H9 (cell line): ENCODE results near the gene MAP1S. TPM values are rescaled to one million over a fixed set of nuclear protein-coding genes. Genes with fewer than 3 reads are reported as not detected.

Source experiments
- DNase-seq: peaks from one replicate; pipeline ENCODE4 v3.0.0-alpha.2; 2017
- H2AFZ ChIP-seq: one replicate; pipeline ENCODE4 v1.6.1; 2013; ENCODE audit warnings: mild to moderate bottlenecking, low read length, control low read depth, moderate library complexity
- H2AK5ac ChIP-seq: 2 replicates; pipeline ENCODE4 v1.6.1; 2013; ENCODE audit warnings: low read length, control low read depth, mixed read lengths; ENCODE audit not compliant: insufficient read length
- H2BK120ac ChIP-seq: one replicate; pipeline ENCODE4 v1.6.1; 2013; ENCODE audit warnings: low read depth, mild to moderate bottlenecking, low read length, control low read depth, inconsistent platforms; ENCODE audit not compliant: poor library complexity, severe bottlenecking
- H2BK12ac ChIP-seq: 2 replicates; pipeline ENCODE4 v1.6.1; 2013; ENCODE audit warnings: low read length, control low read depth, mixed read lengths, low read depth; ENCODE audit not compliant: insufficient read length
- H2BK15ac ChIP-seq: 2 replicates; pipeline ENCODE4 v1.6.1; 2013; ENCODE audit warnings: low read depth, low read length, control low read depth
- H2BK20ac ChIP-seq: one replicate; pipeline ENCODE4 v1.6.1; 2013; ENCODE audit warnings: low read depth, mild to moderate bottlenecking, low read length, control low read depth, inconsistent platforms; ENCODE audit not compliant: poor library complexity, severe bottlenecking
- H2BK5ac ChIP-seq: 2 replicates; pipeline ENCODE4 v1.6.1; 2013; ENCODE audit warnings: low read length, control low read depth, mixed read lengths; ENCODE audit not compliant: insufficient read length
- H3K14ac ChIP-seq: 2 replicates; pipeline ENCODE4 v1.6.1; 2013; ENCODE audit warnings: low read length, control low read depth; ENCODE audit not compliant: insufficient read depth
- H3K18ac ChIP-seq: 2 replicates; pipeline ENCODE4 v1.6.1; 2013; ENCODE audit warnings: low read depth, mild to moderate bottlenecking, mixed read lengths, low read length, control low read depth; ENCODE audit not compliant: insufficient read length
- H3K23ac ChIP-seq: 2 replicates; pipeline ENCODE4 v1.6.1; 2013; ENCODE audit warnings: low read length, control low read depth, mixed read lengths, low read depth; ENCODE audit not compliant: insufficient read length
- H3K23me2 ChIP-seq: 2 replicates; pipeline ENCODE4 v1.6.1; 2013; ENCODE audit warnings: low read depth, mild to moderate bottlenecking, mixed read lengths, low read length, control low read depth; ENCODE audit not compliant: insufficient read length, poor library complexity, severe bottlenecking
- H3K27ac ChIP-seq: 2 replicates; pipeline ENCODE4 v1.5.1; 2013; ENCODE audit warnings: low read length, control low read depth, mixed read lengths, low read depth; ENCODE audit not compliant: insufficient read length
- H3K27me3 ChIP-seq: 2 replicates; pipeline ENCODE4 v1.6.1; 2013; ENCODE audit warnings: low read length, control low read depth, inconsistent platforms; ENCODE audit not compliant: insufficient read depth
- H3K4ac ChIP-seq: 2 replicates; pipeline ENCODE4 v1.6.1; 2013; ENCODE audit warnings: low read depth, mild to moderate bottlenecking, control low read depth, inconsistent platforms, low read length, moderate library complexity
- H3K4me1 ChIP-seq: 2 replicates; pipeline ENCODE4 v1.6.1; 2013; ENCODE audit warnings: low read length, control low read depth, inconsistent platforms; ENCODE audit not compliant: insufficient read depth
- H3K4me2 ChIP-seq: 2 replicates; pipeline ENCODE4 v1.6.1; 2013; ENCODE audit warnings: low read length, control low read depth, mixed read lengths; ENCODE audit not compliant: insufficient read length, insufficient read depth
- H3K56ac ChIP-seq: 2 replicates; pipeline ENCODE4 v1.6.1; 2013; ENCODE audit warnings: low read depth, mild to moderate bottlenecking, mixed read lengths, low read length, control low read depth; ENCODE audit not compliant: insufficient read length
- H3K79me1 ChIP-seq: 2 replicates; pipeline ENCODE4 v1.6.1; 2013; ENCODE audit warnings: low read depth, mild to moderate bottlenecking, moderate library complexity, low read length, control low read depth, inconsistent platforms; ENCODE audit not compliant: insufficient read depth, poor library complexity, severe bottlenecking
- H3K79me2 ChIP-seq: 2 replicates; pipeline ENCODE4 v1.6.1; 2013; ENCODE audit warnings: low read length, control low read depth, inconsistent platforms; ENCODE audit not compliant: insufficient read depth
- H3K9ac ChIP-seq: 2 replicates; pipeline ENCODE4 v1.6.1; 2013; ENCODE audit warnings: low read length, control low read depth, mixed read lengths; ENCODE audit not compliant: insufficient read length; ENCODE audit errors: extremely low read depth
- H3K9me3 ChIP-seq: one replicate; pipeline ENCODE4 v1.6.1; 2013; ENCODE audit warnings: low read depth, low read length, inconsistent platforms; ENCODE audit not compliant: control insufficient read depth
- H3T11ph ChIP-seq: one replicate; pipeline ENCODE4 v1.6.1; 2013; ENCODE audit warnings: mild to moderate bottlenecking, low read length, control low read depth, inconsistent platforms
- H4K20me1 ChIP-seq: one replicate; pipeline ENCODE4 v1.6.1; 2013; ENCODE audit not compliant: control insufficient read depth, insufficient read length, insufficient read depth
- H4K5ac ChIP-seq: 2 replicates; pipeline ENCODE4 v1.6.1; 2013; ENCODE audit warnings: low read depth, mild to moderate bottlenecking, mixed read lengths, low read length, control low read depth; ENCODE audit not compliant: insufficient read length
- H4K8ac ChIP-seq: replicated peaks from 2 replicates; pipeline ENCODE4 v1.6.1; 2013; ENCODE audit warnings: low read length, control low read depth, mixed read lengths, low read depth; ENCODE audit not compliant: insufficient read length
- H4K91ac ChIP-seq: 2 replicates; pipeline ENCODE4 v1.6.1; 2013; ENCODE audit warnings: low read depth, mild to moderate bottlenecking, moderate library complexity, mixed read lengths, low read length, control low read depth; ENCODE audit not compliant: insufficient read length
- H3K27ac Mint-ChIP-seq, 3 experiments: 2 replicates in 2 of 3; 3 replicates in 1 of 3; pipeline ENCODE4 v1.8.0; 2020 to 2021; ENCODE audit warnings: mixed read lengths in 3 of 3, mild to moderate bottlenecking in 1 of 3, moderate library complexity in 1 of 3
- H3K27me3 Mint-ChIP-seq: 2 replicates; pipeline ENCODE4 v1.8.0; 2021; ENCODE audit warnings: low read depth, mild to moderate bottlenecking, moderate library complexity, mixed read lengths
- H3K36me3 Mint-ChIP-seq, 3 experiments: 2 replicates in 2 of 3; 3 replicates in 1 of 3; pipeline ENCODE4 v1.8.0; 2020 to 2021; ENCODE audit warnings: low read depth in 3 of 3, mixed read lengths in 3 of 3; ENCODE audit not compliant: insufficient read depth in 1 of 3
- H3K4me1 Mint-ChIP-seq, 2 experiments: 2 replicates each; pipeline ENCODE4 v1.8.0; 2020; ENCODE audit warnings: mixed read lengths in 2 of 2
- H3K4me3 Mint-ChIP-seq, 2 experiments: 2 replicates in 1 of 2; 3 replicates in 1 of 2; pipeline ENCODE4 v1.8.0; 2020 to 2021; ENCODE audit warnings: mild to moderate bottlenecking in 2 of 2, mixed read lengths in 2 of 2, moderate library complexity in 1 of 2
- H3K9me3 Mint-ChIP-seq, 2 experiments: 2 replicates in 1 of 2; 3 replicates in 1 of 2; pipeline ENCODE4 v1.8.0; 2020; ENCODE audit warnings: mild to moderate bottlenecking in 2 of 2, mixed read lengths in 2 of 2, moderate library complexity in 1 of 2
- WGBS: extraction: QIAGEN DNeasy Blood & Tissue Kit; methylation state at CpG from one replicate; pipeline ENCODE4 v1.1.7; 2013; ENCODE audit warnings: missing lambda C conversion rate, low lambda C conversion rate, mixed read lengths; ENCODE audit not compliant: insufficient read length; ENCODE audit errors: extremely low coverage; 5-methylcytosine and 5-hydroxymethylcytosine counted together
- total RNA-seq: library from RNA; stranded (reverse); gene quantifications from 2 replicates; pipeline ENCODE4 v1.2.1, GENCODE V29; 2021
- TF ChIP-seq, protein P1 (sequence below): fragments of 200-600 bp; sonication (generic); conservative IDR thresholded peaks from 3 replicates; pipeline ENCODE4 v1.8.0; 2021; ENCODE audit warnings: antibody characterized with exemption, mild to moderate bottlenecking

MAP1S gene
- total RNA-seq, 1 experiment from 2014 or later, result 160 TPM

DNA sequence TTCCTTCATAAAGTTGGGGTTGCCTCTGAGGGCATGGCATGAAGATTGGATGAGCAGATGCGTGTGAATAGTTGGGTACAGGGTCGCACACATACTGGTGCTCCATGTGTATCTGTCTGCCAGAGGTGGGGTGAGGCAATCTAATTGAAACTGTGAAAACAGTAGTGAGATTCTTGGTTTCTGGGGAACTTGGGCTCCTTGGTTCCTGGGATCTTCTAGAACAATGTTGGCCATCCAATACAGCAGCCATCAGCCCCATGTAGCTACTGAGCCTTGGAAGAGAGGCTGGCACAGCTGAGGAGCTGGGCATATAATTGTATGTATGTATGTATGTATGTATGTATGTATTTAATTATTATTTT is 32.6 kb downstream of the MAP1S start:
- no peak overlapping the region for H2BK12ac ChIP-seq
- no peak overlapping the region for H2BK15ac ChIP-seq
- no peak overlapping the region for H3K23ac ChIP-seq
- Mint-ChIP-seq H3K27me3 (no peaks in the 10 kb centered on the region; the same call in 1 of the 2 replicates), H3K4me3 (no peak overlapping the region), H3K27ac (no peak overlapping the region; a peak in 1 of 7 replicates), H3K9me3 (no peaks in the 10 kb centered on the region), H3K36me3 (peaks cover 0 to 3% (median 0%) of the 10 kb centered on the region in 3 experiments; a peak in 2 of 7 replicates), H3K4me1 (peaks cover 8 to 44% of the 10 kb centered on the region in 2 experiments)
- WGBS, result no CpG with 5 or more reads among the region's 2 CpGs
- H3K56ac ChIP-seq, result no peak overlapping the region
- H3K9ac ChIP-seq, result no peak overlapping the region
- no peak overlapping the region for H2AFZ ChIP-seq
- no peak overlapping the region for H3K18ac ChIP-seq
- no peak overlapping the region for H3K27ac ChIP-seq
- TF ChIP-seq, protein P1, sequence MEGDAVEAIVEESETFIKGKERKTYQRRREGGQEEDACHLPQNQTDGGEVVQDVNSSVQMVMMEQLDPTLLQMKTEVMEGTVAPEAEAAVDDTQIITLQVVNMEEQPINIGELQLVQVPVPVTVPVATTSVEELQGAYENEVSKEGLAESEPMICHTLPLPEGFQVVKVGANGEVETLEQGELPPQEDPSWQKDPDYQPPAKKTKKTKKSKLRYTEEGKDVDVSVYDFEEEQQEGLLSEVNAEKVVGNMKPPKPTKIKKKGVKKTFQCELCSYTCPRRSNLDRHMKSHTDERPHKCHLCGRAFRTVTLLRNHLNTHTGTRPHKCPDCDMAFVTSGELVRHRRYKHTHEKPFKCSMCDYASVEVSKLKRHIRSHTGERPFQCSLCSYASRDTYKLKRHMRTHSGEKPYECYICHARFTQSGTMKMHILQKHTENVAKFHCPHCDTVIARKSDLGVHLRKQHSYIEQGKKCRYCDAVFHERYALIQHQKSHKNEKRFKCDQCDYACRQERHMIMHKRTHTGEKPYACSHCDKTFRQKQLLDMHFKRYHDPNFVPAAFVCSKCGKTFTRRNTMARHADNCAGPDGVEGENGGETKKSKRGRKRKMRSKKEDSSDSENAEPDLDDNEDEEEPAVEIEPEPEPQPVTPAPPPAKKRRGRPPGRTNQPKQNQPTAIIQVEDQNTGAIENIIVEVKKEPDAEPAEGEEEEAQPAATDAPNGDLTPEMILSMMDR, result no peak
- H3K79me1 ChIP-seq, result no peaks in the 10 kb centered on the region
- DNase-seq, result no peak
- H3K4ac ChIP-seq, result no peak overlapping the region
- no peak overlapping the region for H2BK120ac ChIP-seq
- H4K20me1 ChIP-seq, result no peaks in the 10 kb centered on the region
- peaks cover 5% of the 10 kb centered on the region for H3K23me2 ChIP-seq
- H2AK5ac ChIP-seq, result no peak overlapping the region
- H3K79me2 ChIP-seq, result no peaks in the 10 kb centered on the region; the same call in 1 of the 2 replicates
- no peaks in the 10 kb centered on the region for H3K27me3 ChIP-seq
- no peaks in the 10 kb centered on the region for H3K4me1 ChIP-seq
- H4K5ac ChIP-seq, result no peak overlapping the region
- H3K4me2 ChIP-seq, result no peak overlapping the region
- H3K14ac ChIP-seq, result no peak overlapping the region
- H2BK20ac ChIP-seq, result no peak overlapping the region
- no peaks in the 10 kb centered on the region for H3K9me3 ChIP-seq
- H2BK5ac ChIP-seq, result no peak overlapping the region
- no peak overlapping the region for H3T11ph ChIP-seq
- no peak overlapping the region for H4K8ac ChIP-seq
- no peak overlapping the region for H4K91ac ChIP-seq
